ENCODE results near the gene FLT1.

GRCh38 chr13:28384789-28385188 lies 110.1 kb downstream of the FLT1 start:
- TF ChIP-seq SUZ12 (IDR thresholded peaks at IDR 0.05) (no peak), ARNT (IDR thresholded peaks at IDR 0.05) (no peak), SP1 (IDR thresholded peaks at IDR 0.05) (no peak)
